Adrenal gland (tissue), 12 donors: ENCODE data around the gene CSTPP1. TPM values are rescaled to one million over a fixed set of nuclear protein-coding genes. Genes with fewer than 3 reads are reported as not detected.
"Not testable (repeated sequence)": the region's sequence is repeated elsewhere in the genome, so short reads cannot be mapped to it uniquely, and the experiment has no call there.

Source experiments
- DNase-seq, 7 donors: peaks; one replicate each; pipeline ENCODE4 v3.0.0-alpha.2; 2019 to 2020
- H3K27ac ChIP-seq, 5 donors: fragments of 200-600 bp; sonication (generic) in 4 of 5; 1 replicate in 3 of 5; 2 replicates in 2 of 5; pipeline versions ENCODE4 v1.5.1 to v1.8.0; 2016 to 2020; ENCODE audit warnings: mild to moderate bottlenecking in 1 of 5
- H3K27me3 ChIP-seq: fragments of 200-600 bp; 2 replicates; pipeline ENCODE4 v1.8.0; 2021
- H3K36me3 ChIP-seq, 2 donors: fragments of 200-600 bp; replicated peaks in 1 of 2; 1 replicate in 1 of 2; 2 replicates in 1 of 2; pipeline versions ENCODE4 v1.5.1 to v1.8.0; 2018 to 2022
- H3K4me1 ChIP-seq, 2 donors: fragments of 200-600 bp; replicated peaks in 1 of 2; 1 replicate in 1 of 2; 2 replicates in 1 of 2; pipeline versions ENCODE4 v1.5.1 to v1.8.0; 2018 to 2021
- H3K4me3 ChIP-seq, 4 donors: fragments of 200-600 bp; sonication (generic) in 3 of 4; one replicate each; pipeline ENCODE4 v1.5.1; 2016 to 2018
- H3K9me3 ChIP-seq, 3 donors: fragments of 200-600 bp; sonication (generic) in 1 of 3; replicated peaks in 1 of 3; 1 replicate in 2 of 3; 2 replicates in 1 of 3; pipeline versions ENCODE4 v1.5.1 to v1.8.0; 2016 to 2021
- CTCF ChIP-seq, 6 experiments: fragments of 450-650 bp in 4 of 6; fragments of 200-600 bp in 2 of 6; sonication (generic) in 1 of 6; IDR thresholded peaks; 1 replicate in 5 of 6; 2 replicates in 1 of 6; pipeline versions ENCODE4 v1.5.1 to v1.8.0; 2016 to 2021; ENCODE audit warnings: antibody characterized with exemption in 6 of 6, mild to moderate bottlenecking in 2 of 6, moderate library complexity in 1 of 6
- POLR2A ChIP-seq, 2 donors: fragments of 450-650 bp; IDR thresholded peaks; one replicate each; pipeline ENCODE4 v1.6.1; 2017; ENCODE audit warnings: antibody characterized with exemption in 2 of 2, mild to moderate bottlenecking in 2 of 2, moderate library complexity in 1 of 2
- WGBS, 4 donors: extraction: QIAGEN DNeasy Blood & Tissue Kit in 2 of 4; methylation state at CpG; one replicate each; pipeline versions ENCODE4 v1.1.5 to v1.1.7; 2013 to 2017; 5-methylcytosine and 5-hydroxymethylcytosine counted together
- intact Hi-C, 2 donors: fragments of 100-400 bp; cut with DNase I; formaldehyde crosslinking; loops; one replicate each; pipeline versions ENCODE4 v1.14.1 to v1.15.0; 2022 to 2023
- polyA plus RNA-seq, 3 donors: library from polyadenylated mRNA; stranded (reverse); fragments of 200-250 nt in 2 of 3; fragments of 350-450 nt in 1 of 3; fragmentation: Illumina TruSeq in 1 of 3; extraction: RNeasy Lipid Tissue Mini Kit (QIAGEN cat#74804) in 1 of 3; gene quantifications; one replicate each; pipeline ENCODE4 v1.2.3, GENCODE V29; 2013 to 2014
- total RNA-seq, 9 donors: library from RNA; depleted of rRNA in 4 of 9; stranded (reverse); fragments of >200 nt in 4 of 9; fragments of 120-200 nt in 1 of 9; fragmentation: NEBNext Ultra II Directional in 1 of 9; extraction: Animal tissue kit (Norgen Biotek cat#: 25700) in 1 of 9; gene quantifications; one replicate each; pipeline versions ENCODE4 v1.1.0 to v1.2.4, GENCODE V29; 2013 to 2023
- donor health status: healthy with polysubstance abuse.
- donor health status: Bipolar disorder and iron deficiency.
- donor health status: DM: yes; HTN: yes; CAD: no.
- donor health status: DM: no; HTN: no; CAD: no.
- donor health status: DM: no; HTN: no; CAD: no.
- donor health status: DM: yes; HTN: yes; CAD: no.

Gene CSTPP1
- total and polyA plus RNA-seq, 12 donors: 17.6 to 63.0 (median 24.4) TPM

GRCh38 chr11:47108214-47108613 lies 171.7 kb downstream of the CSTPP1 start:
- DNase-seq: no peak
- WGBS, 4 donors: 88 to 93% (median 92%) methylated on average over 4 of the region's 4 CpGs
- Histone ChIP-seq H3K9me3 (no peaks in the 10 kb centered on the region), H3K27ac (no peak overlapping the region), H3K27me3 (no peaks in the 10 kb centered on the region), H3K36me3 (no peaks in the 10 kb centered on the region), H3K4me1 (no peaks in the 10 kb centered on the region), H3K4me3 (no peak overlapping the region)
- intact Hi-C loops: no loop called here
- TF ChIP-seq POLR2A (IDR thresholded peaks at IDR 0.05) (no peak), CTCF (IDR thresholded peaks at IDR 0.05) (no peak)

DNA sequence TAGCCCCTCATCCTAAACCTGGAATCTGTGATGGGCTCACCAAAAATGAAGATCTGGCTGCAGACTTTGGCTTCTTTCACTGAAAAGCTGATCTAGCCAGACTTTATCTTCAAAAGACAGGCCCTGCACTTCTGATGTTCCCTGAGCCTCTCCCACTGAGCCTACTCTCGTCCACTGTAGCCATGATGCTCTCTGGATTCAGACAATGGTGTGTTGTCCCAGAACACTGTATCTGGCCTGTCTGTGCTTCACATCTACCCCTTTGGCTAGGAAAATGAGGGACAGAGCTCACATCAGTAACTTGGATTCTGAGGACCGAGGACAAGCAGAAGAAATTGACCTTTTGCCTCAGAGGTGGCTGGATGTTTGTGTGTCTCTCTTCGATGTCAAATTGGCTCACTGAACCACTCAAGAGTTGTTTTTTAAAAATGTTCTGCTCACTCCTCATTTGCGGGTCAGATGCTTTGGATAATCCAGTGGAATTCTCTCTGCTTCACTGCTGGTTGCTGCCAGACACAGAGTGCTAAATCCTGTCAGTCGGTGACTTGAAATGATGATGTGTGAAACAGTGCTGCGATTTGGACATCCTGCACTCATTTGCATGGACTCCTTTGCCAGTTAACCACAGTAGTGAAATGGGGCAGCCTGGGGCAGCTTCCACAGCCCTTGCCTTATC lies 172.6 kb downstream of the CSTPP1 start:
- WGBS, 4 donors: 76 to 83% (median 80%) methylated on average over 5 to 6 of the region's 6 CpGs
- DNase-seq: no peak
- no peaks in the 10 kb centered on the region for H3K36me3 ChIP-seq
- intact Hi-C loops: no loop called here
- no peaks in the 10 kb centered on the region for H3K4me1 ChIP-seq
- TF ChIP-seq CTCF (IDR thresholded peaks at IDR 0.05) (no peak), POLR2A (IDR thresholded peaks at IDR 0.05) (no peak)
- no peaks in the 10 kb centered on the region for H3K9me3 ChIP-seq
- H3K27me3 ChIP-seq: no peaks in the 10 kb centered on the region
- no peak overlapping the region for H3K4me3 ChIP-seq
- H3K27ac ChIP-seq: no peak overlapping the region

DNA sequence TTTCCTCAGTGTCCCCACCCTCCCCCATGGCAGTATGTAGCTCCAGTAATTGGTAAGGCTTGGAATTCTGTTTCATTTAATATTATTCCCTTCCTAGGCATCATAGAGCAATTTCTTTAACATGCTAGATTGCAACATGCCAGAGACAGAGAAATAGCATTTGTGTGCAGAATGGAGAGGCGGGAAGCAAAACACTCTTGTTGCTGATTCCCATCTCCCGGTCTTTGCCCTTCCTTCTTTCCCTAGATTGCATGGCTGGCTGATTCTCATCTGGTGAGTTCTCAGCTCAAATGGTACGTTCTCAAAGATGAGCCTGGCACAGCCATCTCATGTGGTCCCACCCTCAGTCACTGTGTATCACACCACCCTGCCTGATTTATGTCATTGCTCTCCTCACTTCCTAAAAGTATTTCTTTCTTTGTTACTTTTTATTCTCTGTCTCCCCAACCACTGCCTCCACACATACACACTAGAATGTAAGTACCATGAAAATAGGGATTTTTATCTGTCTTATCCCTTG lies 173.2 kb downstream of the CSTPP1 start:
- Histone ChIP-seq H3K27me3 (no peaks in the 10 kb centered on the region), H3K4me1 (no peaks in the 10 kb centered on the region), H3K4me3 (no peak overlapping the region), H3K9me3 (no peaks in the 10 kb centered on the region), H3K27ac (no peak overlapping the region), H3K36me3 (no peaks in the 10 kb centered on the region)
- WGBS, 4 donors: 89 to 95% (median 91%) methylated on average over 3 of the region's 3 CpGs
- intact Hi-C loops: no loop called here
- DNase-seq: no peak
- TF ChIP-seq CTCF (IDR thresholded peaks at IDR 0.05) (no peak), POLR2A (IDR thresholded peaks at IDR 0.05) (no peak)

- H3K4me1 ChIP-seq: no peaks in the 10 kb centered on the region
- H3K36me3 ChIP-seq: no peaks in the 10 kb centered on the region
- WGBS, 4 donors: 94 to 97% (median 96%) methylated on average over 8 of the region's 8 CpGs
- H3K9me3 ChIP-seq: no peaks in the 10 kb centered on the region
- TF ChIP-seq CTCF (IDR thresholded peaks at IDR 0.05): no peak
- no peak for TF ChIP-seq POLR2A (IDR thresholded peaks at IDR 0.05)
- no peak overlapping the region for H3K4me3 ChIP-seq
- no peak overlapping the region for H3K27ac ChIP-seq
- DNase-seq: no peak
- H3K27me3 ChIP-seq: no peaks in the 10 kb centered on the region
- intact Hi-C loops: no loop called here
Observed at GRCh38 chr11:47111318-47111804, 174.8 kb downstream of the CSTPP1 start.

DNA sequence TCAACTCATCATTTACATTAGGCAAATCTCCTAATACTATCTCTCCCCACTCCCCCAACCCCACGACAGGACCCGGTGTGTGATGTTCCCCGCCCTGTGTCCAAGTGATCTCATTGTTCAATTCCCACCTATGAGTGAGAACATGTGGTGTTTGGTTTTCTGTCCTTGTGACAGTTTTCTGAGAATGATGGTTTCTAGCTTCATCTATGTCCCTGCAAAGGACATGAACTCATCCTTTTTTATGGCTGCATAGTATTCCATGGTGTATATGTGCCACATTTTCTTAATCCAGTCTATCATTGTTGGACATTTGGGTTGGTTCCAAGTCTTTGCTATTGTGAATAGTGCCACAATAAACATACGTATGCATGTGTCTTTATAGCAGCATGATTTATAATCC lies 176.4 kb downstream of the CSTPP1 start:
- H3K27me3 ChIP-seq, H3K27ac ChIP-seq, intact Hi-C loops, H3K4me1 ChIP-seq, H3K36me3 ChIP-seq, DNase-seq, H3K9me3 ChIP-seq, H3K4me3 ChIP-seq: not testable (repeated sequence)
- WGBS, 4 donors: 95 to 99% (median 98%) methylated on average over 3 to 4 of the region's 4 CpGs

DNA sequence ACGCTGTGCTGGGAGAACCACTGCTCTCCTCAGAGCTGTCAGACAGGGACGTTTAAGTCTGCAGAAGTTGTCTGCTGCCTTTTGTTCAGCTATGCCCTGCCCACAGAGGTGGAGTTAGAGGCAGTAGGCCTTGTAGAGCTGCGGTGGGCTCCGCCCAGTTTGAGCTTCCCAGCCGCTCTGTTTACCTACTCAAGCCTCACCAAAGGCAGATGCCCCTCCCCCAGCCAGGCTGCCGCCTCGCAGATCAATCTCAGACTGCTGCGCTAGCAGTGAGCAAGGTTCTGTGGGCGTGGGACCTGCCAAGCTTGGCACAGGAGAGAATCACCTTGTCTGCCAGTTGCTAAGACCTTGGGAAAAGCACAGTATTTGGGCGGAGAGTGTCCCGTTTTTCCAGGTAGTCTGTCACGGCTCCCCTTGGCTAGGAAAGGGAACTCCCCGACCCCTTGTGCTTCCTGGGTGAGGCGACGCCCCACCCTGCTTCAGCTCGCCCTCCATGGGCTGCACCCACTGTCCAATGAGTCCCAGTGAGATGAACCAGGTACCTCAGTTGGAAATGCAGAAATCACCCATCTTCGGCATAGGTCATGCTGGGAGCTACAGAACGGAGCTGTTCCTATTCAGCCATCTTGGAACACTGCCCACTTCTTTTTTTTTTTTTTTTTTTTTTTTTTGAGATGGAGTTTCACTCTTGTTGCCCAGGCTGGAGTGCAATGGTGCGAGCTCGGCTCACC lies 182.6 kb downstream of the CSTPP1 start:
- H3K4me1 ChIP-seq, H3K36me3 ChIP-seq, H3K27me3 ChIP-seq, intact Hi-C loops, H3K9me3 ChIP-seq, H3K27ac ChIP-seq: not testable (repeated sequence)
- WGBS, 4 donors: 69 to 86% (median 83%) methylated on average over 14 to 20 of the region's 20 CpGs
- H3K4me3 ChIP-seq: peak overlapping the region in 1 of 4 donors; percentile 29
- peak; percentile 23 to 72 (median 67) for DNase-seq
